HG03097 (cell line): Measurements from ENCODE around the gene LRRC4B.

Experiments used
- ATAC-seq: cut with Tn5 transposase; IDR thresholded peaks from one replicate; pipeline ENCODE4 v1.9.1; 2021; ENCODE audit not compliant: unreplicated experiment, low FRiP score

LRRC4B gene

DNA sequence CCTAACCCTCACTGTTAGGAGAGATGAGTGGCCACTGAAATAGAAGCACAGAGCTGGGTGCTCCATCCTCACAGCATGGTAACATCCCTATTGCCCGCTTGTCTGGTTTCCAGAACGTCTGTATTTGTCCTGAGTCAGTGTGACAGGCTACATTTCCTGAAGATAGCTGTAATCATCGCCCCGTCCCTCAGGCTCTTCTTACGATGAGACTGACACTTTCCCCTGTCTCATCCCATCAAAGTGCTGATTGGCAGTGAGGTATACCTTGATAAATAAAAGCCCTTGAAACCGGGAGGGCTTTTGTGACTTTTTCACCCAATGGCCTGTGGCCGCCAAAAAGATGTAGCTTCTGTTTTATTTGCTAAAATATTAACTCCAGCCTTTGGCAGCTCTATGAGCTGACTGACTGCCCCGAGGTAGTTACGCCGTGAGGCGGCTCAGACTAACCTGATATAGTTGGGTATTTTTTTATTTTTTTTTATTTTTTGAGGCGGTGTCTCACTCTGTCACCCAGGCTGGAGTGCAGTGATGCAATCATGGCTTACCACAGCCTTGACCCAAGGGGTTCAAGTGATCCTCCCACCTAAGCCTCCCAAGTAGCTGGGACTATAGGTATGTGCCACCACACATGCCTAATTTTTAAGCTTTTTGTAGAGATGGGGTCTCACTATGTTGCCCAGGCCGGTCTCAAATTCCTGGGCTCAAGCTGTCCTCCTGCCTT is 5.7 kb upstream of the LRRC4B start:
- ATAC-seq, result no peak

DNA sequence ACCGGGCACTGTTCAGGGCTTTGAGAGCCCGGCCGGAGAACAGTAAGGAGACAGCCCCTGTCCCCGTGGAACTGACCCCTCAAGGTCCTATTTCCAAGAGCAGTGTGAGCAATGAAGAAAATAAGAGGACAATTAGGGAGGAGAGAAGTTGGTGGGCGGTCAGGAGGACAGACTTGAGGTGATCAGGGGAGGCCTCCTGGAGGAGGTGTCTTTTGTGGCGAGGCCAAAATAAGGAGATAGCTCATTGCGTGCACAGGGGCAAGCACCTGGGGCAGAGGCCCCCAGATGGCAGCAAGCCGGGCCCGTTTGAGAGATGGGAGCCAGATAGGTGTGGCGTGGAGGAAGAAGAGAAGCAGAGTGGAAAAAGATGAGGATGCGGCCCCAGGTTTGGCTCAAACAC is 2.8 kb upstream of the LRRC4B start:
- no peak for ATAC-seq

DNA sequence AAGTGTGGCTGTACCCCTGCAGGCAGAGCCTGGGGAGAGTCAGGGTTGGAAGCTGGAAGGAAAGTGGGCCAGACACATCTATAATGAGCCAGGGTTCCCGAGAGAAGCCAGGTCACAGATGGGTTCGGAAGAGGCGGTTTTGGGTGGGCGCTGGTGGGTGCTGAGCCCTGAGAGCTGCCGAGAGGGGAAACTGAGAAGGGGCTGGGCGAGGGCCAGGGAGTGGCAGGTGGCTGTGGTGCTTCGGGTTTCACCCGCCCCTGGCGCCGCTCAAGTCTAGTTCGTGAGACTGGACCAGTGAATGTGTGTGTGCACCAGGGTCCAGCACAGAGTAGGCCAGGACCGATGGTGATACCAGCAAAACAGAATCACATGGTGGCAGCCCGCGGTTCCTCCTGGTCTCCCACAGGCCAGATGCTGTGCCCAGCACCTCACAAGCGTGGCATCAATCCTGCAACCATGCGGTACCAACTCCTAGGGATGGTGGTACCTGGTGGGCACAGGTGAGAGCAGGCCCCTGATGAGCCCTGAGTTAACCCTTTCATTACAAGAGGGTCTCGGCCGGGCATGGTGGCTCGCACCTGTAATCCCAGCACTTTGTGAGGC is 1.8 kb upstream of the LRRC4B start:
- ATAC-seq, result no peak

DNA sequence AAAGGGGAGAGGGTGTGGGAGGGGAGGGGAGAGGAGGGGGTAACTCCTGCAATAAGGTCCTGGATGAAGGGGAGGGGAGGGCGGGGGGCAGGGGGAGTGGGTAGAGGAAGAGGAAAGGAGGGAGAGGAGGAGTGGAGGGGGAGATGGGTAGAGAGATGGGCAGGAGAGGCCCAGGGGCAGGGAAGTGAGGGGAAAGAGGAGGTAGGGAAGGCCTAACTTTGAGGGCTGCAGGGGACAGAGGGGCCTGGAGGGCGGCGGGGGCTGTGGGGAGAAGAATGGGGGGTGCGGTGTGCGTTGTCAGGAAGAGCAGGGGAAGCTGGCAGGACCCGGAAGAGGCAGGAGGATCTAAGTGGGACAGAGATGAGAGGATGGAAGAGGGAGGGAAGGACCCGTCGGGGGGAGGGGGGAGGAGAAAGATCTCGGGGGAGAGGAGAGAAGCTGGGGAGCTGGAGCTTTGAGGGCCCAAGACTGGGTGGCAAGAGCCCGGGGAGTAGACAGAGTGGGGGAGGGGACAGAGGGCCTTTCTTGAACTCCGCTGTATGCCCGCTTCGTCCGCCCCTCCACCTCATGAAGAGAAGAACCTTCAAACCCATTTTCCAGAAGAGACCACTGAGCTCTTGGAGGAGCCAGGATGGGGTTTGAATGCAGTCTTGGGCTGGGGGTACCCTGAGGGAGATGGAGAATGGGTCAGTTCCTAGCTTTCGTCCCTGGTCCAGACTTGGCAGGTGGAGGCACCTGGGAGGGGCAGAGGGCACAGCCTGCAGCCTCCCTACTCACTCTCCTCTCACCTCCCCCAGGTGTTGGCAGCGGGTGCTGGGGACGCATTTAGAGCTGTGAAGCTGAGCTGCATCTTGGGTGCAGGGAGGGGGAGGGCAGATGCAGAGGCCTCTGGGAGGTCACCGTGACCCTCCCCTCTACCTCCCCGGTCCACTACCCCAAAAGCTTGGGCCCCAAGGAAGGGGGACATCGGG is 778 bp upstream of the LRRC4B start:
- ATAC-seq, result no peak

DNA sequence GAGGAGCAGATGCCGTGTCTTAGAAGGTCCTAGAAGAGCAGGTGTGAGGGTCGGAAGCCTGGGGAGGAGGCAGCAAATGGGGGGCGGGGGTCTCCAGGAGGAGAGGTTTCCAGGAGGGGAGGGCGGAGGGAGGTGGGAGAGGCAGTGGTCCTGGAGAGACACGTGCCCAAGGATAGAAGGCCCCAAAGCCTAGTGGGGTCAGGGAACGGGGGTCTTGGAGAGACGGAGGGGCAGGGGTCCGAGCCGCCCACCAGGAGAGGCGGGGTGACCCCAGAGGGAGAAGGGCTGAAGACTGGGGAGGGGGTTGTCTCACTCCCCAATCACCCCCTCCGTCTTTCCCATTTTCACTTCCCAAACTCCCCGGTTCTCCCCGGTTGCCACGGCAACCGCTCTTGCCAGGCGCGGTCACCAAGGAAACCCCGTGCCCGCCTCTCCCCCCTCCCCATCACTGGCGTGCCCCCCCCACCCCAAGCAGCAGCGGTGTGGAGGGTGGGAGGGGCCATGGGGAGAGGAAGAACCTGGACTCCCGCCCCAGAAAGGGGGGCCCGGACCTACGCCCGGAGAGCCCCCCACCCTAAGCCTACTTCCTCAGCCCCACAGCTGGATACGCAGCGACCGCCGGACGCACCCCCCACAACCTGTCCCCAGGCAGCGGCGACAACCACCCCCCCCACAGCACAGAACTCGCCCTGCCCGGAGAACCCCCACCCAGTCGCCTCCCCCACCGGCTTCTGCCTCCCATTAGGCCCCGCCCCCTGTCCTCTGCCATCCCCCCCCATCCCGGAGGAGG is 988 bp downstream of the LRRC4B start:
- ATAC-seq, result no peak

DNA sequence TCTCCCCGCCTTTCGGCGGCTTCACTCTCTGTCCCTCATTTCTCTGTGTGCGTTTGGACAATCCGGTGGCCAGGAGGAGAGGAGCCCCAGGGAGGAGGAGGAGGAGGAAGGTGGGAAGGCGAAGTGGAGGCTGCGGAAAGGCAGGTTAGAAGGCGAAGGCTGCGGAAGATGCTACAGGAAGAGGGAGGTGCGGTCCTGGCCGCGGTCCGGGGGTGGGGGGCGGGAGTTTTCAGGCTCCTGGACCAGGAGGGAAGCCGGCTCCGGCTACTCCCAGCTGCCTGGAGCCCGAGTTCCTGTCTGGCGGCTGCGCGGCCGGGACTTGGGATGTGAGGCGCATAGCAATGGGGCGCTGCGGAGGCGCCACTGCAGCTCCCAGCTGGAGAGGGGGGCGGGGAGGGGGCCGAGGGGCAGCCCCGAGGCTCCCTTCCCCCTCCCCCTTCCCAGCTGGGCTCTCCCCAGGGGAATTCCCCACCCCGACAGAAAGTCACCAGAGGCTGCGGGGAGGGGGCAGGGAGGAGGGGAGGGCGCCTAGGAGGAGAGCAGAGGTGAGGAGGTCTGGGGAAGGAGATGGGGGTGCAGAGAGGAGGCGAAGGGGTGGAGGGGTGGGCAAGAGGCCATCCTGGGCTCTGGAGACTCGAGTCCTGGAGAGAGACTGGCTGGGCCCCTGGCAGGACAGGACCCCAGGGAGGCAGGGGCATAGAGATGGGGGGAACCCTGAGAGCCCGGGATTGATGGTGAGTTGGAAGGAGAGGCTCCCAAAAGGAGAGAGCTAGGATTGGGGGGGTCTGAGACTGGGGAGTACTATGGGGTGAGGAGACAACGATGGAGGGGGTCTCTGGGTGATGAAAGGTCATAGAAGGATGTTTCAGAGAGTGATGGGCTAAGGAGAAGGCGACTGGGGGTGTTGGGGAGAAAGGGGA is 2.0 kb downstream of the LRRC4B start:
- no peak for ATAC-seq

DNA sequence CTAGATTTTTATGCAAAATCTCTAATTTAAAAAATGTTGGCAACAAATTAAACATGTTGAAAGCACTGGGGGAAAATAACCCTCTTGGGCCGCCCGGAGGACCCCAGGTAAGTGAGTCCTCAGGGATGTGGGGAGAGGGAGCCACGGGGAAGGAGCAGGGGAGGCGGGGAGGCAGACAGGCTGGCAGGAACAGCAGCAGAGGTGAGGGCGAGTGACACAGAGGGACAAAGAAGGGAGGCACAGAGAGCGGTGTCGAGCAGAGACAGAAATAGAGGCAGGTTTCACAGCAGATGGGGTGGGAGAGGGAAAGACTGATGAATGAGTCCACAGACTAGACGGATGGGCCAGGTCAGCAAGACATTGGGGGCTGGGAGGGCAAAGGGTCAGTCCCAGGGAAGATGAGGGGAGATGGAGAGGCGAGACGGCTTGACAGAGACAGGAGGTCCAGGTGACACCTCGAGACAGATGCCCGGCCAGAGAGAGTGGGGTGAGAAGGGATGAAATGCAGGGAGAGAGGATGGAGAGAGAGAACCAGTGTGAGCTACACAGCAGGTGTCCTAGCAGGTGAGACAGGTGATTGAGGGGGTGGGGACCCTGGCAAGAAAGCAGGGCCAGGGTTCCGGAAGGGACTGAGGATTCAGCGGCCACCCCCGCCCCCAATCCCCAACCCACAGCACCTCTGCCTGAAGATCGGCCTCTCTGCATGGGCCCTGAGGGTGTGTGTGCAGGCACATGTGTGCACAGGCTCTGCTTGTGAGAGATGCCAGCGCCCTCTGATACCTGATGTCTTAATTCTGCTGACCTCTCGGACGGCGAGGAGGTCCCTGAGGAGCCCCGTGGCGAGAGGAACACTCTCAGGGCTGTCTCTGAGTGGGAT is 3.8 kb downstream of the LRRC4B start:
- no peak for ATAC-seq

DNA sequence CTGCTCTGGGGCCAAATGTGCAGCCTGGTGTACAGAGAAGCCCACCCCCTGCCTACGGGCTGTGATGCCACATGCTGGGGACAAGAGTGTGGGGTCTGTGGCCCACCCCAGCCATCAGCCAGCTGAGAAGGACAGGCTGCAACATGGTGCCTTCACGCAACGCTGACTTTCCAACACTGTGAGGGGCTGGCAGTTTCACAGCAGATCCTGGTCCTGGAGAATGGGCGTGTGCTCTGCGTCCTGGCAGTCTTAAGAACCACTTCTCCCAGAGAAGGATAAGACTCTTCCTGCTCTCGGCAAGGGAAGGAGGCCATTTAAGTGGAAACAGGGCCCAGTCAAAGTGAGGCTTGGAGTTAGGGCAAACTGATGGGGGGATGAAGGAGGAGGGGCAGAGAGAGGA is 4.6 kb downstream of the LRRC4B start:
- no peak for ATAC-seq

DNA sequence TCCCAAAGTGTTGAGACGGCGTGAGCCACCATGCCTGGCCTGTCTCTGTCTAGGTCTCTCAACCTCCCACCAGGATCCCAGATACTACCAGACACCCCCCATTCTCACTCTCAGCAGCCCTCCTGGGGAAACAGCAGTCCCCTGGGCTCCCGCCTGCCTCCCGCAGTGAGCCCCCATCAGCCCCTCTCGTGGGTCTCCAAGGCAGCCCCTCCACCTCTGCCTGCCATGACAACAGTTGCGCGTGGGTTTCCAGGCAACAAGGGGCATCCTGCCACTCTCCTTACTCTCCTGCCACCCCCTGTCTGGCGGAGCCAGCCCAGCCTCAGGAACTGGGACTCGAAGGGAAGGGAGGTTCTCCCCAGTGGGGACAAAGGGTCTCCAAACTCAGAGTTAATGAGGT is 5.2 kb downstream of the LRRC4B start:
- ATAC-seq, result no peak

DNA sequence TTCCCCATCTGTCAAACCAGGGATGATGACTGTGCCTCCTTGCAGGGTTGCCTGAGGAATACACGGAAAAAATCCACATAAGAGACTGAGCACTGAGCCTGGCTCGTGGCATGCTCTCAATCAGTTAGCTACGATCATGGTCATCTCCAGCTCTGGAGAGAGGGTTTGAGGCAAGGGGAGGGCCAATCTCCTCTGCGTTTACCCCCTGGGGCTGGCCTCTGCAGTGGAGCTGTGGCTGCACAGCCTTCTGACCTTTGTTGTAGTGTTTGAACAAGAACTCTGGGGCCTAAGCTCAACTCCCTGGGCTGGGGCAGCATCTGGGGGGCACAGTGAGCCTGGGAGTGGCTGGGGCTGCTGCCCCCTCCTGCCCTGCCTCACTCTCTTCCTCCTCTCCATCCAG is 5.9 kb downstream of the LRRC4B start:
- ATAC-seq, result no peak

DNA sequence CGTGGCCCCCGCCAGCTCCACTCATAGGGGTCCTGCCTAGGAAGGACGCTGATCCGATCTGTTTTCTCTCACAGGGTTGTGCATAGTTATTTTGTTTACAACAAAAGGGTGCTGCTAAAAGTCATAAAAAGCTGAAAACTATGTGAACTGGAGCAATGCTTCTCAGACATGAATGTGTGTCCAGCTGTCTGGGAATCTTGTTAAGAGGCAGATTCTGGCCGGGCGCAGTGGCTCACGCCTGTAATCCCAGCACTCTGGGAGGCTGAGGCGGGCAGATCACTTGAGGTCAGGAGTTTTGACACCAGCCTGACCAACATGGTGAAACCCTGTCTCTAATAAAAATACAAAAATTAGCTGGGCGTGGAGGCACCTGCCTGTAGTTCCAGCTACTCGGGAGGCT is 8.6 kb downstream of the LRRC4B start:
- no peak for ATAC-seq

DNA sequence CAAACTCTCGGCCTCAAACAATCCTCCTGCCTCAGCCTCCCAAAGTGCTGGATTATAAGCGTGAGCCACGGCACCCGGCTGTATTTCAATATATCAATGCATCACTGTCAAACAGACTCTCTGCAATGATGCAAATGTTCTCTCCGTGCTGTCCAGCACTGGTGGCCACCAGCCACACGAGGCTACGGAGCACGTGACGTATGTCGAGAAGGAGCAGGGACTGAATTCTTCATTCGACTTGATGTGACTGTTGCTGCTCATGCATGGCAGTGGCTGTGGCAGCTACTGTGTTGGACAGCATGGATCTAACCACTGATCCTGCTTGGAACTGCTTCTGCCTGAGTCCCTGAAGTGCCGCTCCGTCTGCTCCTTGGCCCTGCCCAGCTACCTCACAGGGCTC is 9.8 kb downstream of the LRRC4B start:
- ATAC-seq, result no peak

DNA sequence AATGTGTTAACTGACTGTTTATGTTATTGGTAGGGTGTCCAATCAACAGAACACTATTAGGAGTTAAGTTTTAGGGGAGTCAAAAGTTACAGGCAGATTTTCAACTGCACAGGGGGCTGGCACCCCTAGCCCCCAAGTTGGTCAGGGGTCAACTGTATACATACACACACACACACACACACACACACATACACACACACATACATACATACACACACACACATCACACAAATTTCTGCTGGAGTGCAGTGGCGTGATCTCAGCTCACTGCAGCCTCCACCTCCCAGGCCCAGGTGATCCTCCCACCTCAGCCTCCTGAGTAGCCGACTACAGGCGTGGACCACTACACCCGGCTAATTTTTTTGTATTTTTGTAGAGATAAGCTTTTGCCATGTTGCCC is 10.2 kb downstream of the LRRC4B start:
- ATAC-seq, result no peak

DNA sequence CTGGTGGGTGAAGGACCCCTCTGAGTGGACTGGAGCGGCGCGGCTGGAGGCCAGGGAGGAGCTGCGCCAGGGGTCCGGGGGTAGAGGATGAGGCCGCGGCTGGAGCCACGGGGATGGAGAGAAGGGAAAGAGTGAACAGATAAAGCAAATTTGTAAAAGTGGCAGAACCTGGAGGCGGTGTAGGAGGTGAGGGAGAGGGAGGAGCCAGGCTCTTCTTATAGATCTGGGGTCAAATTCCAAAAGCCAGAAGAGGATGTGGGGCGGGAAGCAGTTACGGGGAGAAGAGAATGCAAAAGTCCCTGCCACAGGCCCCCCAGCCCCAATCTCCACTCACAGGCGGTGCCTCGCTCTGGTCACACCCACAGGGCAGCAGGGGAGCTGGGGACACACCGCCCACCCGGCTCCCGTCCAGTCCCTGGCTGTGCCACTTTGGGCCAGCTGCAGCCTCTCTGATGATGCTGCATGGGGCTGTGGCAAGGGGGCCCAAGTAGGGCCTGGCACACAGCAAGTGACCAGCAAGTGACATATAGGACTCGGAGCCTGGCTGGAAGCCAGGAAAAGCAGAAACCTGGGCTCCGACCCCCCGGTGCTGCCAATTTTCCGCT is 11.1 kb downstream of the LRRC4B start:
- no peak for ATAC-seq

DNA sequence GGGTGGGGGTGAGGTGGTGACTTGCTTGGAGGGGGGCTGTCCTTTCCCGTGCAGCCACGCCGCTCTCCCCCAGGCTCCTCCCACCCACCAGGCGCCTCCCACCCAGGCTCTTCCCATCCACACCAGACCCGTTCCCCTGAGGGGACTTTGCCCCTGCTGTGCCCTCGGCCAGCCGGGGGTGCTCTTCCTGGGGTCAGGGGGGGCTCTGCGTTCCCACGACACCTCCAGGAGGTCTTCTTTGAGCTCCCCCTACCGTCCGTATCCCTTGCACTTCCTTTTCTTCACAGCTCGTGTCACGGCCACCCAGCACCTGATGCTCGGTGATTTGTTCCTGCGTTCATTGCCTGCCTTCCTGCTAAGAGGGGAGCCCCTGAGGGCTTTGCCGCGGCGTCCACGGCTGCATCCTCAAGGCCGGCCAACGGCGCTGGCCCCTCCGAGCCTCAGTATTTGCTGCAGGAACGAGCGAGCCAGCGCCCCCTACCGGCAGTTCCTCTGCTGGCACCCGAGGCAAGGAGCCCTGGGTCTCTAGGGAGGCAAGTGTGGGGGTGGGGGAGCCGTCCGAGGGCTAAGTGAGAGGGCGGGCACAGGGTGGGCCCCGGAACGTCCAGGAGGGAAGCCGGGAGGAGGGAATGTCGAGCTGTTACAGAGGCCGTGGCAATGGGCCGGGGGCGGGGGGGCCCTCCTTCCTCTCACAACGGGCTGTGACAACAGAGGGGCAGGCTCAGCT is 11.8 kb downstream of the LRRC4B start:
- ATAC-seq, result no peak

DNA sequence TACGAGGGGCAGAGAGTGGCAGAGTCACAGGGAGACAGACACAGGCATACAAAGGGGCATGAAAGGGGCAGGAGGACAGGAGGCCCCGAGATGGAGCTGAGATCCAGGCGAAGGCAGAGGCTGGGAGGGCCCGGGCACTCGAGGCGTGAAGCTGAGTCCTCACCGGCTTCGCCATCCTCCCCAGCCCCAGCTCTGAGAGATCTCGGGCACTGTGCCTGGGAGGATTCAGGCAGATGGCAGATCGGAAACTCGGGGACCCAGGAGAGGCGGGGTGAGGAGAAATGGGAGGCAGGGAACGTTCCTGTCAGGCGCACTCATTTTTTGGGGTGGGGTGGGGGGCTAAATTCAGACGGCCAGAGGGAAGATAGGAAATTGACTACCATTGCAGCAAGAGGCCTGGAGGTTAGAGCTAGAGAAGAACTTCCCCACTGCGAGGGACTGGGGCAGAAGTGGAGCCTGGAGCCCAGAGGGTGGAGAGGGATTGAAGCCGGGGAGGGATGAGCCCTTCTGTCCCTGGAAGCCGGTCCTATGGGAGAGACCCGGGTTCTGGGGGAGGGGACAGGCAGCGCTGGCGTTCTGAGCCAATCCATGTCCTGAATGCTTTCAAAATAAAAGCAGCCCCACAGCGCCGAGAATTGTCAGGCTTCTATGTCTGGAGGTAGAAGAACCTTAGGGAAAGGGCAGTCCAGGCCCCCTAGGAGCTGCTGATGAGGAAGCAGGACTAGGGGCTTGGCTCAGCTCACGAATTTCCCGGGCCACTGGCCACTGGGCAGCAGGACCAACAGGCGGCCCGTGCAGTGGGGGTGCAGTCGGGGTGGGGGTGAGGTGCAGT is 12.6 kb downstream of the LRRC4B start:
- ATAC-seq, result no peak

DNA sequence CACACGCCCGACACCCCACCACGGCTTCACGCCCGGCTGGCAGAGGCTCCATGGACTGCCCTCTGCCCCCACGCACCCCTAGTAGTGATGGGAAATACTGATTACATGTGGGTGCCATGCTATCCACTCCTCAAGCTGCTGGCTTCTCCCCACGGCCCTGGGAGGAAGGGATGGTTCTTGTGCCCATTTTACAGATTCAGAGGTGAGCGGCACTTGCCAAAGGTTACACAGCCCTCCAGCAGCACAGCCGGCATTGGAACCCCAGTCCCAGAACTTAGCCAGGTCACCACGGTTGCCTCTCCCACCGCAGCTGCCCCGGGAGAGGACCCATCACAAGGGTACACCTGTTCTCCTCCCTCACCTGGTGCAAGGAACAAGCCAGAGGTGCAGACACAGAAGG is 13.2 kb downstream of the LRRC4B start:
- ATAC-seq, result no peak
